Measurements from ENCODE around the gene ADH7.
A peak's percentile ranks its signal among the peaks of the same experiment; 100 is the strongest.
"Not testable (repeated sequence)": the region's sequence is repeated elsewhere in the genome, so short reads cannot be mapped to it uniquely, and the experiment has no call there.

Gene ADH7

GRCh38 chr4:99414902-99415301 lies 20.2 kb downstream of the ADH7 start:
- not testable (repeated sequence) for DNase-seq

GRCh38 chr4:99414401-99414800 lies 20.7 kb downstream of the ADH7 start:
- no peak for DNase-seq

GRCh38 chr4:99413140-99413539 lies 22.0 kb downstream of the ADH7 start:
- DNase-seq: no peak

- no peak for DNase-seq
Observed at GRCh38 chr4:99411041-99411440, 24.1 kb downstream of the ADH7 start.

GRCh38 chr4:99410075-99410474 lies 25.1 kb downstream of the ADH7 start:
- no peak for DNase-seq

- no peak for DNase-seq
Observed at GRCh38 chr4:99408346-99408745, 26.8 kb downstream of the ADH7 start.

- DNase-seq: peak in 11 of 14 donors; percentile 2 to 48 (median 18)
Observed at GRCh38 chr4:99405433-99406115, 29.6 kb downstream of the ADH7 start.

- no peak for DNase-seq
Observed at GRCh38 chr4:99404595-99405287, 30.4 kb downstream of the ADH7 start.

GRCh38 chr4:99403380-99404184 lies 31.6 kb downstream of the ADH7 start:
- DNase-seq: no peak

- no peak for DNase-seq
Observed at GRCh38 chr4:99402765-99403164, 32.4 kb downstream of the ADH7 start.

- no peak for DNase-seq
Observed at GRCh38 chr4:99400831-99401230, 34.3 kb downstream of the ADH7 start.

GRCh38 chr4:99399017-99399416 lies 36.1 kb downstream of the ADH7 start:
- no peak for DNase-seq

GRCh38 chr4:99395595-99396364 lies 39.4 kb downstream of the ADH7 start:
- no peak for DNase-seq

- DNase-seq: no peak
Observed at GRCh38 chr4:99394896-99395295, 40.2 kb downstream of the ADH7 start.

- no peak for DNase-seq
Observed at GRCh38 chr4:99390055-99390454, 45.1 kb downstream of the ADH7 start.

GRCh38 chr4:99389606-99390005 lies 45.5 kb downstream of the ADH7 start:
- no peak for DNase-seq

- DNase-seq: no peak
Observed at GRCh38 chr4:99383833-99384392, 51.2 kb downstream of the ADH7 start.

- no peak for DNase-seq
Observed at GRCh38 chr4:99383399-99383798, 51.7 kb downstream of the ADH7 start.

- no peak for DNase-seq
Observed at GRCh38 chr4:99382745-99383360, 52.3 kb downstream of the ADH7 start.

- DNase-seq: no peak
Observed at GRCh38 chr4:99381588-99382175, 53.5 kb downstream of the ADH7 start.

- DNase-seq: no peak
Observed at GRCh38 chr4:99379571-99379970, 55.6 kb downstream of the ADH7 start.
